AG09309 (cell line): ENCODE data around the gene POLR1E.

Experiments
- DNase-seq: peaks from one replicate; pipeline ENCODE4 v3.0.0-alpha.2; 2010; ENCODE audit warnings: low read depth
- H3K4me3 ChIP-seq: 2 replicates; pipeline ENCODE4 v1.5.1; 2011; ENCODE audit warnings: mild to moderate bottlenecking, low read depth, low read length, moderate library complexity; ENCODE audit not compliant: control insufficient read depth
- TF ChIP-seq, protein P1 (sequence below): IDR thresholded peaks from 2 replicates; pipeline ENCODE4 v1.5.1; 2011; ENCODE audit warnings: mild to moderate bottlenecking, low read depth, low read length, inconsistent platforms; ENCODE audit not compliant: insufficient read depth, control insufficient read depth; ENCODE audit errors: missing control alignments

POLR1E gene

DNA sequence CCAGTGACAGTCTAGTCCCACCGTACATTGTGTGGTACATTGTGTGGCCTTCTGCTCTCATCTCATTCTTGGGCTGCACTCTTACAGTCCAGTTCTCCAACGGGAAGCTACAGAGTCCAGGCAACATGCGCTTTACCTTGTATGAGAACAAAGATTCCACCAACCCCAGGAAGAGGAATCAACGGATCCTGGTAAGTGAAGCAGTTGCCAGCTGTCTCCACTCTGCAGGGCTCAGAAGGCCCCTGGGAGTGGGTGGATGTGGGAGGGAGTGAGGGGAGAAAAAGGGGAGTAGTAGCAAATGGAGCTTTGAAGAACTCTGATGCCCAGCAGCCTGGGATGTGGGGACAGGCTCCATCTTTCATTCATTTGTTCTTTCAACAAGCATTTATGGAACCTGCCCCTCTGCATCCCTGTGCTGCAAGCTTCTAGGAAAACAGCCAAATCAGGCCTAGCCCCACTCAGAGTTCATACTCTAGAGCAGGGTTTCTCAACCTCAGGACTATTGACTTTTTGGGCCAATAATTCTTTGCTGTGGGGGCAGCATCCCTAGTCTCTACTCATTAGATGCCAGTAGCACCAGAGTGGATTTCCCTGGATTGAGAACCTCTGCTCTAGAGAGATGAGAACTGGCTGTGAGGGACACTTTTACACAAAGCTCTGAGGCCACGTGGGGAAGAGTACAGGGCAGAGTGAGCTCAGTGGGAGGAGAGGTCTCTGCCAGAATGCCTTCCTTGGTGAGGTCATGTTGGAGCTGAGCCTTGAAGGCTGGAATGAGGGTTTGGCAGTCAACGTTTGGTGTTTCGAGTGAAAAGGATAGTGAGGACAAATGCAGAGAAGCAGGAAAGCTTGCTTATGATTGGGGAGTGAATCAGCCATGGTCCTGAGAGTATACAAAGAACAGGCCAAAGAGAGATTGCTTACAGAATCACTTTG lies 1.1 kb downstream of the POLR1E start:
- TF ChIP-seq, protein P1, sequence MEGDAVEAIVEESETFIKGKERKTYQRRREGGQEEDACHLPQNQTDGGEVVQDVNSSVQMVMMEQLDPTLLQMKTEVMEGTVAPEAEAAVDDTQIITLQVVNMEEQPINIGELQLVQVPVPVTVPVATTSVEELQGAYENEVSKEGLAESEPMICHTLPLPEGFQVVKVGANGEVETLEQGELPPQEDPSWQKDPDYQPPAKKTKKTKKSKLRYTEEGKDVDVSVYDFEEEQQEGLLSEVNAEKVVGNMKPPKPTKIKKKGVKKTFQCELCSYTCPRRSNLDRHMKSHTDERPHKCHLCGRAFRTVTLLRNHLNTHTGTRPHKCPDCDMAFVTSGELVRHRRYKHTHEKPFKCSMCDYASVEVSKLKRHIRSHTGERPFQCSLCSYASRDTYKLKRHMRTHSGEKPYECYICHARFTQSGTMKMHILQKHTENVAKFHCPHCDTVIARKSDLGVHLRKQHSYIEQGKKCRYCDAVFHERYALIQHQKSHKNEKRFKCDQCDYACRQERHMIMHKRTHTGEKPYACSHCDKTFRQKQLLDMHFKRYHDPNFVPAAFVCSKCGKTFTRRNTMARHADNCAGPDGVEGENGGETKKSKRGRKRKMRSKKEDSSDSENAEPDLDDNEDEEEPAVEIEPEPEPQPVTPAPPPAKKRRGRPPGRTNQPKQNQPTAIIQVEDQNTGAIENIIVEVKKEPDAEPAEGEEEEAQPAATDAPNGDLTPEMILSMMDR, result no peak
- H3K4me3 ChIP-seq, result peak overlapping the region; percentile 92
- peak; percentile 82 for DNase-seq

DNA sequence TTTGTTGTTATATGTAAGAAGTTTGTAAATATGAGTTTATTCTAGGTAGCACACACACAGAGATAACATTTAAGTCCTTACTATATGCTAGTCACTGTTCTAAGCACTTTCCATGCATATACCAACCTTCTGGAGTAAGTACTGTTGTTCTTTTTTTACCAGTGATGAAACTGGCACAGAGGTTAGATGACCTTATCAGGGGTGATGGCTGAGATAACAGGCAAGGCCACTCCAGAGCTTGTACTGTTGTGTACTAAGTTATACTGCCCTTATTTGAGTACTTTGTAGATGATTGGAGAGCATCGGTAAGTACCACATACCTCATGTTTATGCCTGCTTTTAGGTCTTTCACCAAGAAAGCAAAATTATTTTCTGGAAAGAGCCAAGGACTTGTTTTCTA lies 6.2 kb downstream of the POLR1E start:
- no peak for DNase-seq
- TF ChIP-seq, protein P1, result no peak
- H3K4me3 ChIP-seq, result no peak overlapping the region

DNA sequence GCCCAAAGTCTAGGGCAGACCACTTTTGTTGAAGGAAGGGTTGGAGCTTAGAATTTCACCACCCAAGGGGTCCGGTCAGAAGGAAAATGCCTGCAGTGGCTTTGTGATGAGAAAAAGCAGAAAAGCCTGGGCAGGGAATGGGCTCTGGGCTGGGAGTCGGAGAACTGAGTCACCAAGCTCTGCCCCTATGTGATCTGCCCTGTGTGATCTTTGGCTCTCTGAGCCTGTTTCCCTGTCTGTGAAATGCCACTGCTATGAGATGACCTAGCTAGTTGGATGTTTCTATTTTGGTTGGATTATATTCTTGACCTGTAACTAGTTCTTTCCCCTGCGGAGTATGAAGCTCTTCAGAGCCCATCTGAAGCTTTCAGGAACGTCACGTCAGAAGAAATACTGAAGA lies 9.8 kb downstream of the POLR1E start:
- no peak for DNase-seq
- TF ChIP-seq, protein P1, result no peak
- H3K4me3 ChIP-seq, result no peak overlapping the region

DNA sequence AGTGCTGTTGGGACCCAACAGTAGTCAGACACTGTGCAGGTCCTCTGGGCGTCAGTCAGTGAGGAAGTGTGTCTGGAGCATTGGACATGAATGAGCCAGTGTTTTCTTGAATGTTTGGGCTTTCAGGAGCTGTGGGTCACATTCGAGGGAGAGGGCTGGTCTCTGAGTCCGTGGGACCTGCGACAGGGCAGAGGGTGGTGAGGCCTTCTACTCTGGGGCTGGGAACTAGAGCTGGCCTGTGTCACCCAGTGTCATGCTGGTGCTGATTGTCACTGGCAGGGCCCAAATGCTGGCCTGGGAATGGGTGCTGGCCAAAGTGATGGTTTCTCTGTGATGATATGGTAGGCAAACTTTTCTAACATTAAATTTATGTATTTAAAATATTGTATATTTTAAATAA lies 10.3 kb downstream of the POLR1E start:
- H3K4me3 ChIP-seq, result no peak overlapping the region
- TF ChIP-seq, protein P1, result no peak
- no peak for DNase-seq

DNA sequence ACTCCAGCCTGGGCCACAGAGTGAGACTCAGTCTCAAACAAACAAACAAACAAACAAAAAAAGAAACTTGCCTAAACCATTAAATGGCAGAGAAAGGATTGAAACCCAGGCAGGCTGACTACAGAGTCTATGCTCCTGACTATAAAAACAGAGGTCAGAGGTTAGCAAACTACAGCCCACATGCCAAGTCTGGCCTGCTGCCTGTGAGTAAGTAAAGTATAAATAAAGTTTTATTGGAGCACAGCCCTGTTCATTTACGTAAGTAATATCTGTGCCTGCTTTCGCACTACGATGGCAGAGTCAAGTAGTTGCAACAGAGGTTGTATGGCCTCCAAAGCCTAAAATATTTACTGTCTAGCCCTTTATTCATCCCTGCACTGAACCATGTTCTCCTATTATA lies 11.6 kb downstream of the POLR1E start:
- H3K4me3 ChIP-seq, result no peak overlapping the region
- DNase-seq, result no peak
- TF ChIP-seq, protein P1, result no peak

DNA sequence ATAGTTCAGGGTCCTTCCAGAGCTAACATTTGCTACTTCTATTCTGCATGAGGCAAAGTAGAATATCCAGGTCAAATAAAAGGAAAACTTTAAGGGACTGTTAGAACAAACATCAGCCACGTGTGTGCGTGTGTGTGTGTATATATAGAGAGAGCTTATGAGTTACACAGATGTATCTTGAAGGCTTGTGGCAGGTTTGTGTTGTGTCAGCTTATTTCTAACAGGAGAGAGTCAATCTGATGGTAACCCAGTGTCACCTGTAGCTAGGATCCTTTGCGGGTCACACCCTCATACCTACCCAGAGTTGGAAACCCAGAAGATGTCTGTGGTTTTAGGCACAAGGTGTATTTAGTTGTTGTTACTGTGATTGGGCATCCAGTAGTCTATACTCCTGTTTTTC lies 12.7 kb downstream of the POLR1E start:
- H3K4me3 ChIP-seq, result no peak overlapping the region

More for the DNA sequence above, 12.7 kb downstream of the POLR1E start:
- TF ChIP-seq, protein P1, result no peak
- DNase-seq, result no peak
